ENCODE results near the gene CFAP90. TPM values are rescaled to one million over a fixed set of nuclear protein-coding genes. Genes with fewer than 3 reads are reported as not detected.

CFAP90 gene
- polyA plus RNA-seq, 1 donor from 2014 or later, result 0.45 TPM

DNA sequence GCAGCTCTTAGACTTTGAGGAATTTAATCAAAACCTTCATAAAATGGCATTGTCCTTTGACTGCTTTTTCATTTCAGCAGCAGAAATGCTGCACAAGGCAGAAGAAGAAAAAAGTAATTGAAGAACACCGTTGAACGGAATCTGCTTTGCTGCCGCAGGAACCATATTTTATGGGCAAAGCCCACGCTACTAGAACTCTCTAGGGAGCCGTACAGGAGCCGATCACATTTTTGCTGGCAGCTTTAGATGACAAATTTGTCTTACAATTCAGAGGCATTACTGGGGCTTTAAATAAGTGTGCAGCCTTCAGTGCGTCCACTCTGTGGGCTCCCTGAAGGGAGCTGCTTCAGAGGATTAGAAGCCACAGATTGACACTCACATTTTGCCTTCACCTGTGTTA is 5.4 kb downstream of the CFAP90 start:
- H3K4me3 ChIP-seq (ENCODE audit: low read length), result peak overlapping the region; percentile 1
- no peak overlapping the region for H2AFZ ChIP-seq (ENCODE audit: low read depth, low read length)
- no peaks in the 10 kb centered on the region for H3F3A ChIP-seq (ENCODE audit: insufficient read depth, low read length, poor library complexity, severe bottlenecking)
- no peaks in the 10 kb centered on the region for H3K9me3 ChIP-seq (ENCODE audit: low read length)
- no peaks in the 10 kb centered on the region for H3K36me3 ChIP-seq (ENCODE audit: insufficient read depth, low read length)
- H4K20me1 ChIP-seq (ENCODE audit: insufficient read depth), result no peaks in the 10 kb centered on the region
- no peak overlapping the region for H3K9ac ChIP-seq (ENCODE audit: low read length)
- no peak for TF ChIP-seq SMC3 (conservative IDR thresholded peaks at IDR 0.05; ENCODE audit: poor library complexity)
- TF ChIP-seq MXI1 (conservative IDR thresholded peaks at IDR 0.05; ENCODE audit: poor library complexity, severe bottlenecking), result no peak
- TF ChIP-seq POLR2AphosphoS5 (IDR thresholded peaks at IDR 0.05), result no peak
- TF ChIP-seq, protein P1, sequence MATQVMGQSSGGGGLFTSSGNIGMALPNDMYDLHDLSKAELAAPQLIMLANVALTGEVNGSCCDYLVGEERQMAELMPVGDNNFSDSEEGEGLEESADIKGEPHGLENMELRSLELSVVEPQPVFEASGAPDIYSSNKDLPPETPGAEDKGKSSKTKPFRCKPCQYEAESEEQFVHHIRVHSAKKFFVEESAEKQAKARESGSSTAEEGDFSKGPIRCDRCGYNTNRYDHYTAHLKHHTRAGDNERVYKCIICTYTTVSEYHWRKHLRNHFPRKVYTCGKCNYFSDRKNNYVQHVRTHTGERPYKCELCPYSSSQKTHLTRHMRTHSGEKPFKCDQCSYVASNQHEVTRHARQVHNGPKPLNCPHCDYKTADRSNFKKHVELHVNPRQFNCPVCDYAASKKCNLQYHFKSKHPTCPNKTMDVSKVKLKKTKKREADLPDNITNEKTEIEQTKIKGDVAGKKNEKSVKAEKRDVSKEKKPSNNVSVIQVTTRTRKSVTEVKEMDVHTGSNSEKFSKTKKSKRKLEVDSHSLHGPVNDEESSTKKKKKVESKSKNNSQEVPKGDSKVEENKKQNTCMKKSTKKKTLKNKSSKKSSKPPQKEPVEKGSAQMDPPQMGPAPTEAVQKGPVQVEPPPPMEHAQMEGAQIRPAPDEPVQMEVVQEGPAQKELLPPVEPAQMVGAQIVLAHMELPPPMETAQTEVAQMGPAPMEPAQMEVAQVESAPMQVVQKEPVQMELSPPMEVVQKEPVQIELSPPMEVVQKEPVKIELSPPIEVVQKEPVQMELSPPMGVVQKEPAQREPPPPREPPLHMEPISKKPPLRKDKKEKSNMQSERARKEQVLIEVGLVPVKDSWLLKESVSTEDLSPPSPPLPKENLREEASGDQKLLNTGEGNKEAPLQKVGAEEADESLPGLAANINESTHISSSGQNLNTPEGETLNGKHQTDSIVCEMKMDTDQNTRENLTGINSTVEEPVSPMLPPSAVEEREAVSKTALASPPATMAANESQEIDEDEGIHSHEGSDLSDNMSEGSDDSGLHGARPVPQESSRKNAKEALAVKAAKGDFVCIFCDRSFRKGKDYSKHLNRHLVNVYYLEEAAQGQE (IDR thresholded peaks at IDR 0.05; ENCODE audit: borderline replicate concordance), result no peak
- TF ChIP-seq EP300 (conservative IDR thresholded peaks at IDR 0.05; ENCODE audit: poor library complexity, severe bottlenecking), result no peak
- no peak for TF ChIP-seq RAD21 (conservative IDR thresholded peaks at IDR 0.05)
- TF ChIP-seq, protein P2, sequence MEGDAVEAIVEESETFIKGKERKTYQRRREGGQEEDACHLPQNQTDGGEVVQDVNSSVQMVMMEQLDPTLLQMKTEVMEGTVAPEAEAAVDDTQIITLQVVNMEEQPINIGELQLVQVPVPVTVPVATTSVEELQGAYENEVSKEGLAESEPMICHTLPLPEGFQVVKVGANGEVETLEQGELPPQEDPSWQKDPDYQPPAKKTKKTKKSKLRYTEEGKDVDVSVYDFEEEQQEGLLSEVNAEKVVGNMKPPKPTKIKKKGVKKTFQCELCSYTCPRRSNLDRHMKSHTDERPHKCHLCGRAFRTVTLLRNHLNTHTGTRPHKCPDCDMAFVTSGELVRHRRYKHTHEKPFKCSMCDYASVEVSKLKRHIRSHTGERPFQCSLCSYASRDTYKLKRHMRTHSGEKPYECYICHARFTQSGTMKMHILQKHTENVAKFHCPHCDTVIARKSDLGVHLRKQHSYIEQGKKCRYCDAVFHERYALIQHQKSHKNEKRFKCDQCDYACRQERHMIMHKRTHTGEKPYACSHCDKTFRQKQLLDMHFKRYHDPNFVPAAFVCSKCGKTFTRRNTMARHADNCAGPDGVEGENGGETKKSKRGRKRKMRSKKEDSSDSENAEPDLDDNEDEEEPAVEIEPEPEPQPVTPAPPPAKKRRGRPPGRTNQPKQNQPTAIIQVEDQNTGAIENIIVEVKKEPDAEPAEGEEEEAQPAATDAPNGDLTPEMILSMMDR (IDR thresholded peaks at IDR 0.05; ENCODE audit: poor library complexity, severe bottlenecking), result no peak
- no peak for TF ChIP-seq TAF1 (IDR thresholded peaks at IDR 0.05; ENCODE audit: low read depth)
- no peak for TF ChIP-seq EZH2 (IDR thresholded peaks at IDR 0.05; ENCODE audit: borderline replicate concordance, insufficient read depth, low read length, poor library complexity, severe bottlenecking)
- no peak overlapping the region for H3K4me2 ChIP-seq (ENCODE audit: low read length)
- no peak overlapping the region for H3K27ac ChIP-seq (ENCODE audit: low read length)
- peaks cover 15% of the 10 kb centered on the region for H3K27me3 ChIP-seq (ENCODE audit: insufficient read depth, low read depth, low read length)
- H3K79me2 ChIP-seq (replicated peaks; ENCODE audit: insufficient read depth, low read length), result no peaks in the 10 kb centered on the region
- no peaks in the 10 kb centered on the region for H3K9me2 ChIP-seq (ENCODE audit: insufficient read depth, low read length)

DNA sequence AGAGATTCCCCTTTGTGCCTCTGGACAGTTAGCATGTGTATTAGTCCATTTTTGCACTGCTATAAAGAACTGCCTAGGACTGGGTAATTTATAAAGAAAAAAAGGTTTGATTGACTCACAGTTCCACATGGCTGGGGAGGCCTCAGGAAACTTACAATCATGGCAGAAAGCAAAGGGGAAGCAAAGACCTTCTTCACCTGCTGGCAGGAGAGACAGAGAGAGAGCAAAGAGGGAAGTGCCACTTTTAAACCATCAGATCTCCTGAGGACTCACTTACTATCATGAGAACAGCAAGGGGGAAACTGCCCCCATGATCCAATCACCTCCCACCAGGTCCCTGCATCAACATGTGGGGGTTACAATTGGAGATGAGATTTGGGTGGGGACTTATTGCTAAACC is 6.0 kb downstream of the CFAP90 start:
- no peak overlapping the region for H3K9ac ChIP-seq (ENCODE audit: low read length)
- no peaks in the 10 kb centered on the region for H3K36me3 ChIP-seq (ENCODE audit: insufficient read depth, low read length)
- no peak overlapping the region for H3K27ac ChIP-seq (ENCODE audit: low read length)
- H3K4me3 ChIP-seq (ENCODE audit: low read length), result no peak overlapping the region
- H4K20me1 ChIP-seq (ENCODE audit: insufficient read depth), result no peaks in the 10 kb centered on the region
- no peak overlapping the region for H2AFZ ChIP-seq (ENCODE audit: low read depth, low read length)
- H3K4me2 ChIP-seq (ENCODE audit: low read length), result no peak overlapping the region
- H3F3A ChIP-seq (ENCODE audit: insufficient read depth, low read length, poor library complexity, severe bottlenecking), result no peaks in the 10 kb centered on the region
- no peaks in the 10 kb centered on the region for H3K9me3 ChIP-seq (ENCODE audit: low read length)
- TF ChIP-seq EP300 (conservative IDR thresholded peaks at IDR 0.05; ENCODE audit: poor library complexity, severe bottlenecking) (no peak), EZH2 (IDR thresholded peaks at IDR 0.05; ENCODE audit: borderline replicate concordance, insufficient read depth, low read length, poor library complexity, severe bottlenecking) (no peak), SMC3 (conservative IDR thresholded peaks at IDR 0.05; ENCODE audit: poor library complexity) (no peak)
- H3K79me2 ChIP-seq (replicated peaks; ENCODE audit: insufficient read depth, low read length), result no peaks in the 10 kb centered on the region
- peaks cover 11% of the 10 kb centered on the region for H3K27me3 ChIP-seq (ENCODE audit: insufficient read depth, low read depth, low read length)
- no peaks in the 10 kb centered on the region for H3K9me2 ChIP-seq (ENCODE audit: insufficient read depth, low read length)

Measured in neural cell (in vitro differentiated cells).